Stimulated activated CD8-positive, alpha-beta memory T cell treated with anti-CD3 and anti-CD28 coated beads, Interleukin-12 subunit alpha, Interleukin-12 subunit beta, amount 100 ng/mL, for 24 hours (primary cell): Measurements from ENCODE around the gene LSP1.
"Not testable (repeated sequence)": the region's sequence is repeated elsewhere in the genome, so short reads cannot be mapped to it uniquely, and the experiment has no call there.

Experiments used
- DNase-seq: peaks from one replicate; pipeline ENCODE4 v3.0.0-alpha.2; 2020; ENCODE audit errors: extremely low read depth

LSP1 gene

DNA sequence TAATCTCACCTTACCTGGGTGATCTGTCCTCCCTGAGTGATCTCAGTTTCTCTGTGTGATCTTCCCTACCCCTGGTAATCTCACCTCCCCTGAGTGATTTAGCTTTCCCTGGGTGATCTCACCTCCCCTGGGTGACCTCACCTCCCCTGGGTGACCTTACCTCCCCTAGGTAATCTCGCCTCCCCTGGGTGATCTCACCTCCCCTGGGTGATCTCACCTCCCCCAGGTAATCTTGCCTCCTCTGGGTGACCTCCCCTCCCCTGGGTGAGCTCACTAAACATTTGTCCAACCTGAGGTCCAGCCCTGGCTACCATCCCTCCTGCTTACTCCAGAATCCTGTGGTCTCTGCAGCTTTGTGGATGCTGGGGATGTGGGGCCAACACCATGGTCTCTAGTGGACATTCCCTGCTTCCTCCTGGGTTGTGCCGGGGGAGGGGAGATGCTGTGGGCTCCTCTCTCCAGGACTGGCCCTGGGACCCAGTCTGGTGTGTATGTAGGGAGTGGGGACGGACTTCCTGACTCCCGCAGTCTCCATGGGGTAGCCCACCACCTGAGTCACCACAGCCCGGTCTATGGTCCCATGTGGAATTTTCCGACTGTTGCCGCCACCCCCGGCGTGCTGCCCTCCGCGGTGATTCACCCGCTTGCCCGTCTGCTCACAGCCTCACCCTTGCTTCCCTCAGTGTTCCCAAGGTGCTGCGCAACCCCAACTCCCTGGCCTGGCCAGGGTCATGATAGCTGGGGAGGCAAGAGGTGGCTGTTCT, 9.9 kb downstream of the LSP1 start:
- DNase-seq, result no peak

DNA sequence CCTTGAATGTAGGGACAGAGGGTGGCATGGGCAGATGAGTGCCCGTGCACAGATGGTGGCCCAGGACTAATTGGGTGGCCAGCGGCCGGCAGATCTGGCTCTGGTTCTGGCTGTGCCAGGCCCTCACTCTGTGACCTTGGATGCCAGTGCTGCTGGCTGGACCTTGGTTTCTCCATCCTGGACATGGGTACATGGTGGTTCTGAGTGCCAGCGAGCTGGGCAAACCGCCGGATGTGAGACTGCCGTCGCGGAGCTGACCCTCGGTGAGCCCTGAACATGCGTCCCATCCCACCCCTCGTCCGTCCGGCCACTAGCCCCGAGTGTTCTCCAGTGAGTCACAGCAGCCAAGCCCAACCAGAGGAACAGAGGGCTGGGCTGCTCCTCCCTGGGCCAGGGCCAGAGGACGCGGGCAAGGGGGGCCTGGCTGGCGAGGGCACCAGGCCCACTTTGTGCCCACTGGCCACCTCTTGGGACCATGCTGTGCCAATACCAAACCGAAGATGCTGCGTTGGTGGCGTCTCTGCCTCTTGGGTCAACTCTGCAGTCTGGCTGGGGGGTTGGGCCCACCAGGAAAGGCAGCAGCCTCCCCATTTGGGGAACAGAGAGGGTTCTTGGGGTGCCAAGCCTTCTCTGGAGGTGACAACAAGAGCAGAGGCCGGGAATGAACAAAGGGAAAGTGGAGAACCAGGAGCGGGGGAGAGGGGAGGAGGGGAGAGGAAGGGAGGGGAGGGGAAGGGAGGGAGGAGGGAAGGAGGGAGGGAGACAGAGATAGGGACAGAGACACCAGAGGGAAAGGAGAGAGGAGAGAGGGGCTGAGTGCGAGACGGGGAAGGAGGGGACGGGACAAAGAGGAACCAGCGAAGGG, 10.7 kb downstream of the LSP1 start:
- no peak for DNase-seq

DNA sequence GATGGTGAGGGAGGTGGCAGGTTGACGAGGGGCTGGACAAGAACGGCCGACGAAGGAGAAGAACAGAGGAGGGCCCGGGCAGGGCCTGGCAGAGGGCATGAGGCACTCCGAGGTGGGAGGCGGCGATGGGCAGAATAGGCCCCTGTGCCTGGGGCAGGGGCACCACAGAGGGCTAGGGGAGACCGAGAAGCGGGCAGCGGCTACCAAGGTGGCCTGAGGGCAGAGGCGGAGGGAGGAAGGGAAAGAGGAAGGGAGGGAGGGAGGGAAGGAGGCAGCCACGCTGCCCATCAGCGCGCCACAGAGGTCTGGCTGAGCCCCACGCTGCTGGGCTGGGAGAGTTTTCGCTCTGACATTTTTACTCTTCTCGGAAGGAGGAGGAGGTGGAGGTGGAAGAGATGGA, 11.3 kb downstream of the LSP1 start:
- DNase-seq, result no peak

GRCh38 chr11:1864831-1865665, 12.2 kb downstream of the LSP1 start:
- no peak for DNase-seq

- no peak for DNase-seq
These were observed 13.3 kb downstream of the LSP1 start for GRCh38 chr11:1866226-1866625.

DNA sequence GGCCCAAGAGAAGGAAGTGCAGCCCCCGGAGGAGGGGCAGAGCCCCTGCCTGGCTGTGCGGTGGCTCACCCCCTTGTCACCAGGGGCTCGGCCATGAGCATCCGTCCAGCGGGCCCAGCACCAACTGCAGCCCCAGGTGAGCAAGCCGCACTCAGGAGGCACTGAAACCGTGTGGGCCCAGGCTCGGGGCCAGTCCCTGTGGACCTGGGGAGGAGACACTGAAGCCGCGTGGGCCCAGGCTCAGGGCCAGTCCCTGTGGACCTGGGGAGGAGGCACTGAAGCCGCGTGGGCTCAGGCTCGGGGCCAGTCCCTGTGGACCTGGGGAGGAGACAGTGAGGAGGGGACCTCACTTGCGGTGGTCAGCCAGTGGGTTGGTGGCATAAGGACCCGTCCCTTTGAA, 13.9 kb downstream of the LSP1 start:
- no peak for DNase-seq

DNA sequence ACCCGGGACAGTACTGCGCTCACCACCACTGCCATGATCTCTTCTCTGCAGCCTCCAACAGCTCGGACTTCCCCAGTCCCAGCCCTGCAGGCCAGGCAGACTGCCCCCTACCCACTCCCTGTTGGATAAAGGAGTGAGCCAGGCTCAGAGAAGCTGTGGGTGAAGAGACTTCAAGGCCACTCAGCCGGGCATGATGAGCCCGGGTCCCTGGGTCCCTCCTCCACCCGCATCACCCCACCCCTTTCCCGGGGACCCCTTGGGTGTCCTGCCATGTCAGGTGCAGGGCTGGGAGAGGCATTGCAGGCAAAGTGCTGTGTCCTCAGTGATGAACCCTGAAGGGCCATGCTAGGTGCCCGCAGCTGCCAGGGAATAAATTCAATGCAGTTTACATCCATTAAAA, 14.5 kb downstream of the LSP1 start:
- DNase-seq, result no peak

GRCh38 chr11:1868056-1868635, 15.3 kb downstream of the LSP1 start:
- no peak for DNase-seq

GRCh38 chr11:1868636-1869291, 15.9 kb downstream of the LSP1 start:
- DNase-seq, result no peak

DNA sequence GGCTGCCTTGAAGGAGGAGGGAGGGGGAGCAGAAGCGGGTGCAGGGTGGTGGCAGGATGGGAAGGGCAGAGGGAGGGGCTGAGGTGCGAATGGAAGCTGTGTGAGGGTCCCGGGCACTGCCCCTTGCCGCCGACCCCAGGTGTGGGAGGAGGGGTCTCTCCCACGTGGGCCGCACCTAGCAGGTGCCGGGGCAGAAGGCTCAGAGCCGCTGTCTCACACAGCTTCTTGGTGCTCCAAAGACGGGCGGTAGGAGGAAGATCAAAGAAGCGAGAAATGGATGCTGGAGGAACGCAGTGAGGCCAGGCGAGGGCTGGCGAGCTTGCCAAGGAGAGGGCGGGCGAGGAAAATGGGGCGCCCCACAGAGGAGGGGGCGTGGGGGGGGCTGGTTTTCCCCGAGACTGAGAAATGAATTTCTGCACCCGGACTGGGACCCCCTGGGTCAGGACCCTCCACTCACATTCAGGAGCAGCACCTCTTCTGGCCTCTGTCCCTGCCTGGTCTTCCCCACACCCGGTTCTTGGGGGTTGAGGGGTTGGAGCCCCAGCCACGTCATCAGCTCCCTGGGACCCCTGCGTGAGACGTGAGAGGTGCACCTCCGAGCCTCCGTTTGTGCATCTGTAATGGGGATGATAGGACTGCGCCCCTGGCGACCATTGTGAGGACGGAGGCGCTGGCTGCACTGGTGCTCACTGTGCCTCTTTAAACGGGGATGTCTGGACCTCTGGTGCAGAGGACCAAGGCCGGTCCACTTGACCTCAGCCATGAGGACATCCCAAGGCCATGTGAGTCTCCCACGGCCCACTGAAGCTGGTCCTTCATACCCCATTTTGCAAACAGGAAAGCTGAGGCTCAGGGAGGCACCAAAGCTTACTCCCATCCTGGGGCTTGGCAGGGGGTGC, 16.8 kb downstream of the LSP1 start:
- no peak for DNase-seq

DNA sequence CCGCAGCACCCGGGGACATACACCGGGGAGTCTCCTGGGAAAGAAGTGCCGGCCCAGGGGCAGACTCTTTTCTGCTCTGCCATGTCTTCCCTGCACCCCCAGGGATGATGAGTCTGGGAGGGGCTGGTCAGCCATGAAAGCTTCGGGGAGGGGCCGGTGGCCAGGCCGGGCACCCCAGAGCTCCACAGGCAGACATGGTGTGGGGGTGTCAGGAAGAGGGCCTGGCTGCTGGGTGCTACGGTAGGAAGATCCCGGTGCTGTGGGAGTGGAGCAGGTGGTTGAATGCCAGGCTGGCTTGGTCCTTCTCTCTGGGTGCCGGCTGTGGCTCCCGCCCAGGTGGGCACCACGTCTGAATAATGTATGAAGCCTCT, 17.4 kb downstream of the LSP1 start:
- DNase-seq, result no peak

GRCh38 chr11:1870721-1871466, 18.0 kb downstream of the LSP1 start:
- no peak for DNase-seq

DNA sequence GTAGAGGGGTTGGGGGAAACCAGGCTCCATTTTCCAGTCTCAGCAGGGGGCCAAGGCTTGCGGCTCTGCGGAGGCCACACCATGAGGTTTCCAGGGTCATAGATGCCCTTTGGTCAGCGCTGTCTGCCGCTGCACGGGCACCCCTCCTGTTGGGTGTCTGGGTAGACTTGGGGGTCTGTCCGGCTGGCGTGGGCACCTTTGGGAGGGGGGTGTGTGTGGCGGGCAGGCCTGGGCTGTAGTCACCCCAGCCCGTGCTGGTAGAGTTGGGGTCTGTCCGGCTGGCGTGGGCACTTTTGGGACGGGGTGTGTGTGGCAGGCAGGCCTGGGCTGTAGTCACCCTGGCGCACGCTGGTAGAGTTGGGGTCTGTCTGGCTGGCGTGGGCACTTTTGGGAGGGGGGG, 18.6 kb downstream of the LSP1 start:
- no peak for DNase-seq

DNA sequence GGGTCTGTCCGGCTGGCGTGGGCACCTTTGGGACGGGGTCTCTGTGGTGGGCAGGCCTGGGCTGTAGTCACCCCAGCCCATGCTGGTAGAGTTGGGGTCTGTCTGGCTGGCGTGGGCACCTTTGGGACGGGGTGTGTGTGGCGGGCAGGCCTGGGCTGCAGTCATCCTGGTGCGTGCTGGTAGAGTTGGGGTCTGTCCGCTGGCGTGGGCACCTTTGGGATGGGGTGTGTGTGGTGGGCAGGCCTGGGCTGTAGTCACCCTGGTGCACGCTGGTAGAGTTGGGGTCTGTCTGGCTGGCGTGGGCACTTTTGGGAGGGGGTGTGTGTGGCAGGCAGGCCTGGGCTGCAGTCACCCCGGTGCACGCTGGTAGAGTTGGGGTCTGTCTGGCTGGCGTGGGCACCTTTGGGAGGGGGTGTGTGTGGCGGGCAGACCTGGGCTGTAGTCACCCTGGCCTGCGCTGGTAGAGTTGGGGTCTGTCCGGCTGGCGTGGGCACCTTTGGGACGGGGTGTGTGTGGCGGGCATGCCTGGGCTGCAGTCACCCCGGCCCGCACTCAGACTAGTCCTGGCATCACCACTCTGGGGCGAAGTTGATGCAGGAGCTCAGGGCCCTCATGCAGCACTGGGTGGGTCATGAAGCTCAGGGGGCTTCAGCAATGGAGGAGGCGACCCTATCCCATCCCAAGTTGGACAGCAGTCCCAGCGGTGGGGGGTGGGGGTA, 19.5 kb downstream of the LSP1 start:
- no peak for DNase-seq

GRCh38 chr11:1873048-1873812, 20.3 kb downstream of the LSP1 start:
- no peak for DNase-seq

DNA sequence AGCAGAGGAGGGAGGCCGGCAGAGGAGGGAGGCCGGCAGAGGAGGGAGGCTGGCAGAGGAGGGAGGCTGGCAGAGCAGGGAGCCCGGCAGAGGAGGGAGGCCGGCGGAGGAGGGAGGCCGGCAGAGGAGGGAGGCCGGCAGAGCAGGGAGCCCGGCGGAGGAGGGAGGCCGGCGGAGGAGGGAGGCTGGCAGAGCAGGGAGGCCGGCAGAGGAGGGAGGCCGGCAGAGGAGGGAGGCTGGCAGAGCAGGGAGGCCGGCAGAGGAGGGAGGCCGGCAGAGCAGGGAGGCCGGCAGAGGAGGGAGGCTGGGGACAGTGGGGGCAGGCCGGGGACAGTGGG, 20.9 kb downstream of the LSP1 start:
- DNase-seq, result not testable (repeated sequence)

GRCh38 chr11:1874441-1875092, 21.7 kb downstream of the LSP1 start:
- not testable (repeated sequence) for DNase-seq
